Measurements from ENCODE around the gene ZNF549. TPM values are rescaled to one million over a fixed set of nuclear protein-coding genes. Genes with fewer than 3 reads are reported as not detected.
A peak's percentile ranks its signal among the peaks of the same experiment; 100 is the strongest.

Gene ZNF549
- total and polyA plus RNA-seq, 2 donors from 2014 or later, result 2.4 to 8.7 TPM

- no peak for TF ChIP-seq CTCF (IDR thresholded peaks at IDR 0.05; ENCODE audit: borderline replicate concordance, extremely low read depth, insufficient read depth)
- peaks cover under 1 to 8% (median 3%) of the 10 kb centered on the region in 3 donors for H3K9me3 ChIP-seq (ENCODE audit: control insufficient read depth in 2 of 3, insufficient read depth in 1 of 3, low read length in 3 of 3)
- DNase-seq (peak; percentile 94 to 96 (median 95)), FAIRE-seq (peak; percentile 33)
- H3K9ac ChIP-seq (ENCODE audit: low read length in 3 of 3), result peak within 1 kb of the TSS; percentile 72 to 77 (median 74)
- no peaks in the 10 kb centered on the region for H3K27me3 ChIP-seq (ENCODE audit: control insufficient read depth, insufficient read depth, low read length)
- H3K36me3 ChIP-seq (ENCODE audit: control insufficient read depth in 2 of 3, insufficient read depth in 3 of 3, low read length in 3 of 3), result peaks cover 6 to 17% (median 12%) of the 10 kb centered on the region in 3 donors
- H3K27ac ChIP-seq (ENCODE audit: low read depth in 2 of 2, low read length in 2 of 2), result peak within 1 kb of the TSS in 1 of 2 donors; percentile 37
- peak within 1 kb of the TSS; percentile 84 to 96 (median 85) for H3K4me3 ChIP-seq (ENCODE audit: low read length in 3 of 3)
- peaks cover 5 to 15% (median 11%) of the 10 kb centered on the region in 3 donors for H3K4me1 ChIP-seq (ENCODE audit: control insufficient read depth in 2 of 3, insufficient read depth in 2 of 3, low read depth in 1 of 3, low read length in 3 of 3)
- intact Hi-C loops (cut with DNase I), result no loop called here
Measured at GRCh38 chr19:57559404-57560025, 32.4 kb downstream of the ZNF549 start, which contains the start of gene ZNF550. TSS of gene ZNF550 (minus strand) at chr19:57559863. CDS start at chr19:57559682, 181 bp downstream.

- Histone ChIP-seq H3K4me1 (ENCODE audit: control insufficient read depth in 2 of 3, insufficient read depth in 2 of 3, low read depth in 1 of 3, low read length in 3 of 3) (peaks cover 5 to 15% (median 11%) of the 10 kb centered on the region in 3 donors), H3K4me3 (ENCODE audit: low read length in 3 of 3) (peak overlapping the region; percentile 84 to 96 (median 85)), H3K9ac (ENCODE audit: low read length in 3 of 3) (peak overlapping the region; percentile 13 to 77 (median 74)), H3K9me3 (ENCODE audit: control insufficient read depth in 2 of 3, insufficient read depth in 1 of 3, low read length in 3 of 3) (peaks cover 0 to 12% (median 6%) of the 10 kb centered on the region in 3 donors), H3K36me3 (ENCODE audit: control insufficient read depth in 2 of 3, insufficient read depth in 3 of 3, low read length in 3 of 3) (peaks cover 4 to 12% (median 9%) of the 10 kb centered on the region in 3 donors), H3K27ac (ENCODE audit: low read depth in 2 of 2, low read length in 2 of 2) (no peak overlapping the region), H3K27me3 (ENCODE audit: control insufficient read depth, insufficient read depth, low read length) (no peaks in the 10 kb centered on the region)
- no peak for TF ChIP-seq CTCF (IDR thresholded peaks at IDR 0.05; ENCODE audit: borderline replicate concordance, extremely low read depth, insufficient read depth)
- intact Hi-C loops (cut with DNase I), result no loop called here
- no peak for FAIRE-seq
- peak in 4 of 5 donors; percentile 9 to 68 (median 50) for DNase-seq
Measured at GRCh38 chr19:57560049-57560491, 32.9 kb downstream of the ZNF549 start.

- no peak for FAIRE-seq
- Histone ChIP-seq H3K4me1 (ENCODE audit: control insufficient read depth in 2 of 3, insufficient read depth in 2 of 3, low read depth in 1 of 3, low read length in 3 of 3) (peaks cover 2 to 8% (median 2%) of the 10 kb centered on the region in 3 donors), H3K9me3 (ENCODE audit: control insufficient read depth in 2 of 3, insufficient read depth in 1 of 3, low read length in 3 of 3) (peaks cover 0 to 39% (median 32%) of the 10 kb centered on the region in 3 donors), H3K27me3 (ENCODE audit: control insufficient read depth, insufficient read depth, low read length) (no peaks in the 10 kb centered on the region), H3K9ac (ENCODE audit: low read length in 3 of 3) (no peak overlapping the region), H3K27ac (ENCODE audit: low read depth in 2 of 2, low read length in 2 of 2) (no peak overlapping the region), H3K36me3 (ENCODE audit: control insufficient read depth in 2 of 3, insufficient read depth in 3 of 3, low read length in 3 of 3) (no peaks in the 10 kb centered on the region), H3K4me3 (ENCODE audit: low read length in 3 of 3) (no peak overlapping the region)
- intact Hi-C loops (cut with DNase I), result no loop called here
- TF ChIP-seq CTCF (IDR thresholded peaks at IDR 0.05; ENCODE audit: borderline replicate concordance, extremely low read depth, insufficient read depth), result no peak
- DNase-seq, result no peak
Measured at GRCh38 chr19:57563547-57563946, 36.4 kb downstream of the ZNF549 start.
